Endothelial cell of umbilical vein (primary cell): ENCODE results near the gene KCNH1. TPM values are rescaled to one million over a fixed set of nuclear protein-coding genes. Genes with fewer than 3 reads are reported as not detected.

Experiments used
- BruUV-seq: library from RNA; stranded (reverse); fragments of 400-500 nt; replicated peaks from 2 replicates; lab custom pipeline; 2021; lab: Mats Ljungman, UMichigan
- CTCF ChIA-PET: fragments of 300-600, 350-600 bp; sonication (Branson Sonifier 250); formaldehyde crosslinking; loops from one replicate; lab custom pipeline; 2021; ENCODE audit warnings: antibody characterized with exemption, inconsistent platforms; lab: Charles Lee
- POLR2A ChIA-PET: fragments of 300-600, 350-600 bp; sonication (Branson Sonifier 250); formaldehyde crosslinking; loops from one replicate; lab custom pipeline; 2021; ENCODE audit warnings: antibody characterized with exemption, inconsistent platforms; lab: Charles Lee
- DNase-seq: peaks from one replicate; pipeline ENCODE4 v3.0.0-alpha.2; 2011; ENCODE audit warnings: low read depth, low spot score
- FAIRE-seq: peaks from 2 replicates; lab custom pipeline; 2011; peaks lifted over from hg19 to GRCh38; lab: Jason Lieb, UNC
- H2AFZ ChIP-seq: 2 replicates; pipeline ENCODE4 v1.6.0; 2012; ENCODE audit warnings: low read depth, low read length, control low read depth, inconsistent platforms
- H3K27ac ChIP-seq: 2 replicates; pipeline ENCODE4 v1.5.1; 2011; ENCODE audit warnings: low read depth, mild to moderate bottlenecking, control low read depth, low read length, moderate library complexity; ENCODE audit not compliant: insufficient read depth
- H3K27me3 ChIP-seq, 2 experiments: 2 replicates each; pipeline versions ENCODE4 v1.6.0 to v1.6.1; 2011; ENCODE audit warnings: low read length in 2 of 2, mixed read lengths in 1 of 2; ENCODE audit not compliant: control insufficient read depth in 2 of 2, insufficient read depth in 2 of 2
- H3K36me3 ChIP-seq, 2 experiments: 2 replicates in 1 of 2; 3 replicates in 1 of 2; pipeline ENCODE4 v1.5.1; 2011; ENCODE audit warnings: low read length in 2 of 2, mild to moderate bottlenecking in 1 of 2, moderate library complexity in 1 of 2; ENCODE audit not compliant: control insufficient read depth in 2 of 2, insufficient read depth in 2 of 2; ENCODE audit errors: extremely low read depth in 1 of 2
- H3K4me1 ChIP-seq: 3 replicates; pipeline ENCODE4 v1.5.1; 2011; ENCODE audit warnings: mild to moderate bottlenecking, low read length; ENCODE audit not compliant: control insufficient read depth, insufficient read depth; ENCODE audit errors: extremely low read depth
- H3K4me2 ChIP-seq: 2 replicates; pipeline ENCODE4 v1.6.1; 2011; ENCODE audit warnings: low read length, control low read depth, mixed read lengths; ENCODE audit not compliant: insufficient read depth
- H3K4me3 ChIP-seq, 3 experiments: fragments of 200-600 bp in 1 of 3; sonication (generic), shearing (Covaris generic) in 1 of 3; replicated peaks in 1 of 3; 2 replicates each; pipeline ENCODE4 v1.5.1; 2011 to 2016; ENCODE audit warnings: control low read depth in 3 of 3, low read length in 3 of 3, mild to moderate bottlenecking in 2 of 3, inconsistent platforms in 1 of 3, low read depth in 1 of 3, moderate library complexity in 1 of 3; ENCODE audit not compliant: insufficient read depth in 1 of 3
- H3K79me2 ChIP-seq: 2 replicates; pipeline ENCODE4 v1.6.0; 2012; ENCODE audit warnings: low read length, inconsistent platforms; ENCODE audit not compliant: control insufficient read depth, insufficient read depth
- H3K9ac ChIP-seq: replicated peaks from 2 replicates; pipeline ENCODE3; 2011; ENCODE audit warnings: low read length, control low read depth; ENCODE audit not compliant: insufficient read depth; ENCODE audit errors: extremely low read depth
- H3K9me1 ChIP-seq: replicated peaks from 3 replicates; pipeline ENCODE4 v1.6.0; 2011; ENCODE audit warnings: mild to moderate bottlenecking, low read length; ENCODE audit not compliant: control insufficient read depth, insufficient read depth; ENCODE audit errors: extremely low read depth
- H3K9me3 ChIP-seq: replicated peaks from 2 replicates; pipeline ENCODE4 v1.5.1; 2012; ENCODE audit warnings: low read length, inconsistent platforms; ENCODE audit not compliant: control insufficient read depth, insufficient read depth
- H4K20me1 ChIP-seq: replicated peaks from 2 replicates; pipeline ENCODE3; 2011; ENCODE audit warnings: mild to moderate bottlenecking, low read length; ENCODE audit not compliant: control insufficient read depth, insufficient read depth; ENCODE audit errors: extremely low read depth
- EZH2 ChIP-seq: IDR thresholded peaks from 2 replicates; pipeline ENCODE4 v1.6.1; 2012; ENCODE audit warnings: borderline replicate concordance, low read depth, mild to moderate bottlenecking, moderate library complexity, low read length, inconsistent platforms; ENCODE audit not compliant: severe bottlenecking
- FOS ChIP-seq: IDR thresholded peaks from 2 replicates; pipeline ENCODE4 v1.6.1; 2011; ENCODE audit warnings: mild to moderate bottlenecking, low read length, moderate library complexity, borderline replicate concordance; ENCODE audit not compliant: insufficient read depth
- GATA2 ChIP-seq: IDR thresholded peaks from 2 replicates; pipeline ENCODE4 v1.7.0; 2011; ENCODE audit warnings: low read depth, mild to moderate bottlenecking, moderate library complexity, mixed read lengths, low read length; ENCODE audit not compliant: insufficient read length, insufficient read depth
- JUN ChIP-seq: IDR thresholded peaks from 2 replicates; pipeline ENCODE4 v1.6.1; 2011; ENCODE audit warnings: borderline replicate concordance, low read depth; ENCODE audit not compliant: insufficient read length, insufficient read depth
- MAX ChIP-seq: IDR thresholded peaks from 2 replicates; pipeline ENCODE4 v1.6.1; 2011; ENCODE audit not compliant: insufficient read depth, insufficient read length
- MYC ChIP-seq: IDR thresholded peaks from one replicate; pipeline ENCODE4 v1.6.1; 2011; ENCODE audit warnings: mild to moderate bottlenecking, low read depth, low read length
- POLR2A ChIP-seq: IDR thresholded peaks from 2 replicates; pipeline ENCODE4 v1.6.1; 2012; ENCODE audit warnings: low read depth, mild to moderate bottlenecking, control low read depth, low read length
- POLR2AphosphoS5 ChIP-seq: IDR thresholded peaks from 2 replicates; pipeline ENCODE4 v1.6.1; 2012; ENCODE audit warnings: low read depth, mild to moderate bottlenecking, control low read depth, low read length, moderate library complexity; ENCODE audit not compliant: insufficient read depth
- dilution Hi-C: fragments of 300-500 bp; cut with MboI; formaldehyde crosslinking; loops from one replicate; pipeline ENCODE4 v1.15.0; 2019; ENCODE audit warnings: low sequenced_read_pairs; ENCODE audit not compliant: extremely low pct_ligation_motif_present
- intact Hi-C: fragments of 100-400 bp; cut with micrococcal nuclease; formaldehyde crosslinking; loops from one replicate; pipeline ENCODE4 v1.10.0; 2022
- polyA plus RNA-seq, 4 experiments: library from polyadenylated mRNA; depleted of rRNA in 3 of 4; stranded (reverse) in 3 of 4; unstranded in 1 of 4; fragments of >200 nt; gene quantifications; 2 replicates each; pipeline versions ENCODE4 v1.2.1 to v1.2.3, GENCODE V29; 2011 to 2012; ENCODE audit warnings: missing spikeins in 1 of 4
- total RNA-seq: library from RNA; stranded (reverse); gene quantifications from 2 replicates; pipeline ENCODE4 v1.2.3, GENCODE V29; 2021
- TF ChIP-seq, protein P1 (sequence below), 2 donors: IDR thresholded peaks; 1 replicate in 1 of 2; 2 replicates in 1 of 2; pipeline ENCODE4 v1.5.1; 2011; ENCODE audit warnings: low read length in 2 of 2, mild to moderate bottlenecking in 2 of 2, moderate library complexity in 2 of 2, control low read depth in 1 of 2, inconsistent platforms in 1 of 2, low read depth in 1 of 2; ENCODE audit not compliant: insufficient read depth in 1 of 2; ENCODE audit errors: extremely low read depth in 1 of 2

Gene KCNH1
- total and polyA plus RNA-seq, 2 donors (not counting 3 experiments of a cell fraction or from before 2014, with no cell fraction given): not detected

- no peak overlapping the region for H3K27ac ChIP-seq
- H3K4me2 ChIP-seq: no peak overlapping the region
- POLR2A ChIA-PET: no interaction called here
- H3K9me1 ChIP-seq: no peaks in the 10 kb centered on the region
- CTCF ChIA-PET: no interaction called here
- no peaks in the 10 kb centered on the region for H3K27me3 ChIP-seq
- H3K36me3 ChIP-seq: no peaks in the 10 kb centered on the region
- H3K9me3 ChIP-seq: no peaks in the 10 kb centered on the region
- no peaks in the 10 kb centered on the region for H4K20me1 ChIP-seq
- BruUV-seq: no TSS peak
- dilution Hi-C loops: no loop called here
- DNase-seq: no peak
- TF ChIP-seq MAX (no peak), MYC (no peak), FOS (no peak), EZH2 (no peak), POLR2AphosphoS5 (no peak), GATA2 (no peak), JUN (no peak), POLR2A (no peak)
- TF ChIP-seq, protein P1, sequence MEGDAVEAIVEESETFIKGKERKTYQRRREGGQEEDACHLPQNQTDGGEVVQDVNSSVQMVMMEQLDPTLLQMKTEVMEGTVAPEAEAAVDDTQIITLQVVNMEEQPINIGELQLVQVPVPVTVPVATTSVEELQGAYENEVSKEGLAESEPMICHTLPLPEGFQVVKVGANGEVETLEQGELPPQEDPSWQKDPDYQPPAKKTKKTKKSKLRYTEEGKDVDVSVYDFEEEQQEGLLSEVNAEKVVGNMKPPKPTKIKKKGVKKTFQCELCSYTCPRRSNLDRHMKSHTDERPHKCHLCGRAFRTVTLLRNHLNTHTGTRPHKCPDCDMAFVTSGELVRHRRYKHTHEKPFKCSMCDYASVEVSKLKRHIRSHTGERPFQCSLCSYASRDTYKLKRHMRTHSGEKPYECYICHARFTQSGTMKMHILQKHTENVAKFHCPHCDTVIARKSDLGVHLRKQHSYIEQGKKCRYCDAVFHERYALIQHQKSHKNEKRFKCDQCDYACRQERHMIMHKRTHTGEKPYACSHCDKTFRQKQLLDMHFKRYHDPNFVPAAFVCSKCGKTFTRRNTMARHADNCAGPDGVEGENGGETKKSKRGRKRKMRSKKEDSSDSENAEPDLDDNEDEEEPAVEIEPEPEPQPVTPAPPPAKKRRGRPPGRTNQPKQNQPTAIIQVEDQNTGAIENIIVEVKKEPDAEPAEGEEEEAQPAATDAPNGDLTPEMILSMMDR (IDR thresholded peaks at IDR 0.05; ENCODE audit: extremely low read depth in 1 of 2, insufficient read depth in 1 of 2, low read depth in 1 of 2, low read length in 2 of 2): no peak
- intact Hi-C loops: no loop called here
- no peak overlapping the region for H3K4me3 ChIP-seq
- H3K79me2 ChIP-seq: no peaks in the 10 kb centered on the region
- no peak overlapping the region for H3K9ac ChIP-seq
- H3K4me1 ChIP-seq: no peaks in the 10 kb centered on the region
- FAIRE-seq: no peak
- no peak overlapping the region for H2AFZ ChIP-seq
Measured at GRCh38 chr1:210853276-210853675, 280.7 kb downstream of the KCNH1 start.
